Osteocyte (in vitro differentiated cells): Measurements from ENCODE around the gene BCAN. TPM values are rescaled to one million over a fixed set of nuclear protein-coding genes. Genes with fewer than 3 reads are reported as not detected.
"Not testable (repeated sequence)": the region's sequence is repeated elsewhere in the genome, so short reads cannot be mapped to it uniquely, and the experiment has no call there.

Experiments used
- DNase-seq: peaks from one replicate; pipeline ENCODE4 v3.0.0; 2021; ENCODE audit warnings: mixed read lengths; ENCODE audit not compliant: unreplicated experiment; ENCODE audit errors: extremely low spot score
- H3K27ac Mint-ChIP-seq: one replicate; pipeline ENCODE4 v1.8.0; 2021; ENCODE audit warnings: mild to moderate bottlenecking, mixed read lengths; ENCODE audit not compliant: unreplicated experiment
- H3K27me3 Mint-ChIP-seq: one replicate; pipeline ENCODE4 v1.8.0; 2021; ENCODE audit warnings: mixed read lengths; ENCODE audit not compliant: unreplicated experiment
- H3K36me3 Mint-ChIP-seq: one replicate; pipeline ENCODE4 v1.8.0; 2021; ENCODE audit warnings: mixed read lengths; ENCODE audit not compliant: unreplicated experiment
- H3K4me1 Mint-ChIP-seq: one replicate; pipeline ENCODE4 v1.8.0; 2021; ENCODE audit warnings: mixed read lengths; ENCODE audit not compliant: unreplicated experiment
- H3K4me3 Mint-ChIP-seq: one replicate; pipeline ENCODE4 v1.8.0; 2021; ENCODE audit warnings: mild to moderate bottlenecking, moderate library complexity, mixed read lengths; ENCODE audit not compliant: unreplicated experiment
- H3K9me3 Mint-ChIP-seq: one replicate; pipeline ENCODE4 v1.8.0; 2021; ENCODE audit warnings: mixed read lengths; ENCODE audit not compliant: unreplicated experiment
- total RNA-seq: library from RNA; stranded (reverse); gene quantifications from 2 replicates; pipeline ENCODE4 v1.2.1, GENCODE V29; 2021
- TF ChIP-seq, protein P1 (sequence below): fragments of 200-600 bp; sonication (generic); IDR thresholded peaks from 2 replicates; pipeline ENCODE4 v1.5.0; 2021; ENCODE audit warnings: antibody characterized with exemption, mild to moderate bottlenecking, moderate library complexity

BCAN gene
- total RNA-seq, 1 donor from 2014 or later, result 0.43 TPM

DNA sequence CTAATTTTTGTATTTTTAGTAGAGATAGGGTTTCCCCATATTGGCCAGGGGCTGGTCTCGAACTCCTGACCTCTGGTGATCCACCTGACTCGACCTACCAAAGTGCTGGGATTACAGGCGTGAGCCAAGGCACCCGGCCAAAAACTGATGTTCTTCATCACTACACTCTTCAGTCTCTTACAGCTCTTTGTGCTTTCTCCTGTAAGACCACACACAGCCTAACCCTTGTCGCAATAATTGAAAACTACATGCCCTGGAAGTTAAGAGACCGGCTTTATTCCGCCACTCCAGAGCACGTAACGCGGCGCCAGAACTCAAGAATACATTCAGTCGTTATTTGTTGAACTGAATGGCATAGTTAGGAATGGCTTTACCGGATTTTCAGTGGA, 41.2 kb upstream of the BCAN start:
- no peaks in the 10 kb centered on the region for H3K9me3 Mint-ChIP-seq
- H3K4me3 Mint-ChIP-seq, result peak overlapping the region; percentile 99
- DNase-seq, result no peak
- H3K27ac Mint-ChIP-seq, result peak overlapping the region; percentile 91
- H3K4me1 Mint-ChIP-seq, result peaks cover 18% of the 10 kb centered on the region
- peaks cover 5% of the 10 kb centered on the region for H3K36me3 Mint-ChIP-seq
- TF ChIP-seq, protein P1, sequence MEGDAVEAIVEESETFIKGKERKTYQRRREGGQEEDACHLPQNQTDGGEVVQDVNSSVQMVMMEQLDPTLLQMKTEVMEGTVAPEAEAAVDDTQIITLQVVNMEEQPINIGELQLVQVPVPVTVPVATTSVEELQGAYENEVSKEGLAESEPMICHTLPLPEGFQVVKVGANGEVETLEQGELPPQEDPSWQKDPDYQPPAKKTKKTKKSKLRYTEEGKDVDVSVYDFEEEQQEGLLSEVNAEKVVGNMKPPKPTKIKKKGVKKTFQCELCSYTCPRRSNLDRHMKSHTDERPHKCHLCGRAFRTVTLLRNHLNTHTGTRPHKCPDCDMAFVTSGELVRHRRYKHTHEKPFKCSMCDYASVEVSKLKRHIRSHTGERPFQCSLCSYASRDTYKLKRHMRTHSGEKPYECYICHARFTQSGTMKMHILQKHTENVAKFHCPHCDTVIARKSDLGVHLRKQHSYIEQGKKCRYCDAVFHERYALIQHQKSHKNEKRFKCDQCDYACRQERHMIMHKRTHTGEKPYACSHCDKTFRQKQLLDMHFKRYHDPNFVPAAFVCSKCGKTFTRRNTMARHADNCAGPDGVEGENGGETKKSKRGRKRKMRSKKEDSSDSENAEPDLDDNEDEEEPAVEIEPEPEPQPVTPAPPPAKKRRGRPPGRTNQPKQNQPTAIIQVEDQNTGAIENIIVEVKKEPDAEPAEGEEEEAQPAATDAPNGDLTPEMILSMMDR, result no peak
- no peaks in the 10 kb centered on the region for H3K27me3 Mint-ChIP-seq

DNA sequence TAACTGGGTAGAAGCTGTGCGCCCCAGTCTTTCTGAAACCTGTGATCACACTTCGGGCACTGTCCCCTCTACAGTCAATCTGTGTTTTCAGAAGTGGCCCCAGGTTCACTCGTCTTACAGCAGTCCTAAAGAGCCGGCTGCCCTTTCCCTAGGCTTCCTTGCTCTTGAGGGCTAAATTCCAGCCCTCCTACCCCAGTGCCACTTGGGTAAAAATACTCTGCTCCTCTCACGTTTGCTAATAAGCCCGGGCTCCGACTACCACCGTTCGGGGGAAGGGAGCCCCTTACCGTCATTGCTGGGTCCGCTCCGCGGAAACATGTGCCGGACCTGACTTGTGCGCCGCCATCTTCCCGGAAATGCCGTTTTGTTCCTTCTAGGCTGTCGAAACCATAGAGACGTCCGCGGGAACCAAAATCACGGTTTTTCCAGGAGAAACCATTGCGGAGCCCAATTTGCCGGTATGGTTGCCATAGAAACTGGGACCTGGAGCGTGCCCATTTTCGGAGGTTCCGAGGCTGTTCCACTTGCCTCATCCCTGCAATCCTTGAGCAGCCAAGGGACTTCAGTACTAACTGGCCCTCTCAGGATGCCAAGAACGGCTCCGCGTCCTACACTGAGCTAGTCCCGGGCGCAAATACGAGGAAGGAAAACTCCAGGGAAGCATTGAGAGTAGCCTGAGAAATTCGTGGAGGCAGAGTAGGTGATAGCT, 40.6 kb upstream of the BCAN start, which contains the start of gene GPATCH4:
Gene GPATCH4, minus strand, starts transcription at position 358 of the 709 bp plus-strand sequence.
- Mint-ChIP-seq H3K27me3 (no peaks in the 10 kb centered on the region), H3K27ac (peak within 1 kb of the TSS; percentile 91), H3K4me1 (peaks cover 18% of the 10 kb centered on the region), H3K36me3 (peaks cover 4% of the 10 kb centered on the region), H3K4me3 (peak within 1 kb of the TSS; percentile 99), H3K9me3 (no peaks in the 10 kb centered on the region)
- TF ChIP-seq, protein P1, result no peak
- peak; percentile 93 for DNase-seq

DNA sequence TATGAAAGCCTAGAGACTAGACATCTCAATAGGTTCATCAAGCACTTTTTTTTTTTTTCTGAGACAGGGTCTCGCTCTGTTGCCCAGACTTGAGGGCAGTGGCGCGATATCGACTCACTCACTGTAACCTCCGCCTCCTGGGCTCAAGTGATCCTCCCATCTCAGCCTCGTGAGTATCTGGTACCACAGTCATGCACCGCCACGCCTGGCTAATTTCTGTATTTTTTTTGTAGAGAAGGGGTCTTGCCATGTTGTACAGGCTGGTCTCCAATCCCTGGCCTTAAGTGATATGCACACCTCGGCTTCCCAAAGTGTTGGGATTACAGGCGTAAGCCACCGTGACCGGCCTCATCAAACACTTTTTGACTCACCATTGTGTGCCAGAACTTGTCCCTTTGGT, 40.0 kb upstream of the BCAN start:
- H3K27me3 Mint-ChIP-seq, result peaks cover 5% of the 10 kb centered on the region
- H3K27ac Mint-ChIP-seq, result peak overlapping the region; percentile 91
- H3K9me3 Mint-ChIP-seq, result no peaks in the 10 kb centered on the region
- H3K36me3 Mint-ChIP-seq, result peaks cover 3% of the 10 kb centered on the region
- TF ChIP-seq, protein P1, result no peak
- H3K4me3 Mint-ChIP-seq, result peak overlapping the region; percentile 99
- DNase-seq, result no peak
- peaks cover 18% of the 10 kb centered on the region for H3K4me1 Mint-ChIP-seq

DNA sequence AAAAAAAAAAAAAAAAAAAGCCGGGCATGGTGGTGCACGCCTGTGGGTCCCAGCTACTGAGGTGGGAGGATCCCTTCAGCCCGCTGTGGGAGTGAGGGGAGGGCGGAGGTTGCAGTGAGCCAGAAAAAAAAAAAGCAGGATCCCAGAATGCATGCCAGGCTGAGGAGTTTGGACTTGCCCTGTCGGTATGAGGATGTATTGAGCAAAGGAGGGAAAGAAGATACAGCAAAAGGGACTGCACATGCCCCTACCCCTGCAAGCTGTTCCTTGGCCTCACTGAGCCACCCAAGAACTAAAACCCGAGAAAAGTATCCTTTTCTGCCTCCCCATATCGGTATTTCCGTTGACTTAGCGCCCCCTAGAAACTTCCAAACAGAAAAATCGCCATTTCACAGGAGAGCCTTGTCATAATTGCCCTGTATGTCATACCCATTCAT, 39.3 kb upstream of the BCAN start:
- Mint-ChIP-seq H3K4me1 (peaks cover 18% of the 10 kb centered on the region), H3K9me3 (no peaks in the 10 kb centered on the region), H3K4me3 (peak overlapping the region; percentile 30), H3K27me3 (peaks cover 6% of the 10 kb centered on the region), H3K27ac (no peak overlapping the region), H3K36me3 (no peaks in the 10 kb centered on the region)
- TF ChIP-seq, protein P1, result peak; percentile 43
- DNase-seq, result no peak

DNA sequence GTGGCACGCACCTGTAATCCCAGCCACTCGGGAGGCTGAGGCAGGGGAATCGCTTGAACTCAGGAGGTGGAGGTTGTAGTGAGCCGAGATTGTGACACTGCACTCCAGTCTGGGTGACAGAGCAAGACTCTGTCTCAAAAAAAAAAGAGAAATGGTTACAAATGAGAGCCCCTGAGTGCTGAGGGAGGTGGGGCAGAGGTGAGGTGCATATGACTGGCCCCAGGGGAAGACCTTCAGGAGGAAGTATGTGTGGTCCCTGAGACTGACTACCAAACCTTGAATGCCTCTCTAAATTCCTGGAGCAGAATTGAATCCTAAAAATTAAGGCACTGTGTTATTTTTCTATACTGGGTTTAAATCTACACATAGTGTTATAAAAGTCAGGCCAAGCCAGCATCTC, 34.6 kb upstream of the BCAN start:
- not testable (repeated sequence) for H3K4me1 Mint-ChIP-seq

More for the DNA sequence above, 34.6 kb upstream of the BCAN start:
- not testable (repeated sequence) for H3K4me3 Mint-ChIP-seq, H3K36me3 Mint-ChIP-seq, H3K9me3 Mint-ChIP-seq, H3K27ac Mint-ChIP-seq, DNase-seq
- H3K27me3 Mint-ChIP-seq, result peaks cover 21% of the 10 kb centered on the region
